Stomach smooth muscle (tissue), 2 donors: Measurements from ENCODE around the gene SNTG2.

Source experiments
- H3K27ac ChIP-seq: one replicate; pipeline ENCODE4 v1.7.0; 2013; ENCODE audit warnings: mild to moderate bottlenecking, low read length, inconsistent platforms
- H3K27me3 ChIP-seq, 2 donors: one replicate each; pipeline ENCODE4 v1.7.0; 2013; ENCODE audit warnings: low read length in 2 of 2; ENCODE audit not compliant: insufficient read depth in 2 of 2, control insufficient read depth in 1 of 2
- H3K36me3 ChIP-seq, 2 donors: one replicate each; pipeline ENCODE4 v1.7.0; 2013; ENCODE audit warnings: low read length in 2 of 2; ENCODE audit not compliant: control insufficient read depth in 2 of 2, insufficient read depth in 2 of 2
- H3K4me1 ChIP-seq: one replicate; pipeline ENCODE4 v1.7.0; 2013; ENCODE audit warnings: low read length; ENCODE audit not compliant: control insufficient read depth, insufficient read depth
- H3K4me3 ChIP-seq, 2 donors: one replicate each; pipeline ENCODE4 v1.7.0; 2013; ENCODE audit warnings: low read length in 2 of 2
- H3K9ac ChIP-seq, 2 donors: one replicate each; pipeline ENCODE4 v1.7.0; 2013; ENCODE audit warnings: low read length in 2 of 2, mild to moderate bottlenecking in 1 of 2
- H3K9me3 ChIP-seq, 2 donors: one replicate each; pipeline ENCODE4 v1.7.0; 2013; ENCODE audit warnings: low read length in 2 of 2; ENCODE audit not compliant: control insufficient read depth in 2 of 2
- donor health status: healthy.
- donor health status: Pancreatic carcinoma.

Gene SNTG2

GRCh38 chr2:1233281-1233680 lies 282.6 kb downstream of the SNTG2 start:
- H3K9ac ChIP-seq, result no peak overlapping the region
- H3K27ac ChIP-seq, result no peak overlapping the region
- H3K4me3 ChIP-seq, result no peak overlapping the region
- no peaks in the 10 kb centered on the region for H3K36me3 ChIP-seq
- H3K4me1 ChIP-seq, result no peaks in the 10 kb centered on the region
- no peaks in the 10 kb centered on the region for H3K27me3 ChIP-seq
- H3K9me3 ChIP-seq, result no peaks in the 10 kb centered on the region

DNA sequence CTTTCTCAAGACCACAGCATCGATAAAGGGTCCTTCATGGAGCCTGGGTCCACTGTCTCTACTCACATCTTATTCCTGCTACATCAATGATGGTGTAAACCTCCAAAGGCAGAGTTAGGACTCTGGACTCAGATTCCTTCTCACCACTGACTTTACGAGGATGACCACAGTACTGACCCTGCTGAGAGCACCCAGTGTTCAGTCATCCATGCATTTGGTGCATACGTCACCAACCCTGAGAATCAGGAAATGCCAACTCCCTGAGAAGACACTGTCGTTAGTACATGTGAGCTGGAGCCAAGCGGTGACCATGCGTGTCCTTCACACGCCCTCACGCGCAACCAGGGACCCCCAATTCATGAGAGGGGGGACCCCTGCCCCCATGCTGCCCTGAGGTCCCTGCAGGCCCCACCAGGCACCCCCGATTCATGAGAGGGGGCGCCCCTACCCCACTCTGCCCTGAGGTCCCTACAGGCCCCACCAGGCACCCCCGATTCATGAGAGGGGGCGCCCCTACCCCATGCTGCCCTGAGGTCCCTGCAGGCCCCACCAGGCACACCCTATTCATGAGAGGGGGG lies 284.2 kb downstream of the SNTG2 start:
- no peaks in the 10 kb centered on the region for H3K27me3 ChIP-seq
- no peaks in the 10 kb centered on the region for H3K36me3 ChIP-seq
- H3K9ac ChIP-seq, result no peak overlapping the region
- no peak overlapping the region for H3K4me3 ChIP-seq
- H3K27ac ChIP-seq, result no peak overlapping the region
- H3K9me3 ChIP-seq, result no peaks in the 10 kb centered on the region
- H3K4me1 ChIP-seq, result no peaks in the 10 kb centered on the region

- no peak overlapping the region for H3K27ac ChIP-seq
- H3K9ac ChIP-seq, result no peak overlapping the region
- no peaks in the 10 kb centered on the region for H3K36me3 ChIP-seq
- H3K27me3 ChIP-seq, result no peaks in the 10 kb centered on the region
- no peak overlapping the region for H3K4me3 ChIP-seq
- H3K9me3 ChIP-seq, result no peaks in the 10 kb centered on the region
- H3K4me1 ChIP-seq, result no peaks in the 10 kb centered on the region
These were observed 285.2 kb downstream of the SNTG2 start for GRCh38 chr2:1235806-1236205.

DNA sequence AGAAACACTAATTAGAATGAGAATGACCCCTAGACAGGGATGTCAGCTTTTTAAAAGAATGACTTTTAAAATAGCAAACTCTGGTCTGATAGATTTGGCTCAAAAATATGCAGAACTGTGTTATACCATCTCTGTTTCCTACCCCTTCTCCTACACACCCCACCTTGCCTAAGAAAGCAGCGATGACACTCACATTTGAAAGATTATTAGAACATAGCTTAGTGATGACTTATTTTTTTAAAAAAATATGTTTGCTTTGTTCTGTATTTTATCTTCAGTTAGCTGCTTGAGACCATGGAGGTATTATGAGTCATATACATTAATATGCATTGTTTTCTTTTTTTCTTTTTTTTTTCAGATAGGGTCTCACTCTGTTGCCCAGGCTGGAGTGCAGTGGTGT lies 286.0 kb downstream of the SNTG2 start:
- H3K27me3 ChIP-seq, result no peaks in the 10 kb centered on the region
- no peak overlapping the region for H3K27ac ChIP-seq
- H3K9ac ChIP-seq, result no peak overlapping the region
- no peaks in the 10 kb centered on the region for H3K36me3 ChIP-seq
- H3K4me3 ChIP-seq, result no peak overlapping the region
- H3K9me3 ChIP-seq, result no peaks in the 10 kb centered on the region
- no peaks in the 10 kb centered on the region for H3K4me1 ChIP-seq

GRCh38 chr2:1237783-1238182 lies 287.1 kb downstream of the SNTG2 start:
- no peak overlapping the region for H3K9ac ChIP-seq
- no peaks in the 10 kb centered on the region for H3K4me1 ChIP-seq

GRCh38 chr2:1238598-1239138 lies 288.0 kb downstream of the SNTG2 start:
- H3K9ac ChIP-seq, result no peak overlapping the region
- no peaks in the 10 kb centered on the region for H3K36me3 ChIP-seq
- no peaks in the 10 kb centered on the region for H3K9me3 ChIP-seq
- no peak overlapping the region for H3K4me3 ChIP-seq
- H3K4me1 ChIP-seq, result no peaks in the 10 kb centered on the region
- H3K27ac ChIP-seq, result no peak overlapping the region
- H3K27me3 ChIP-seq, result no peaks in the 10 kb centered on the region

More at GRCh38 chr2:1237783-1238182, 287.1 kb downstream of the SNTG2 start:
- H3K27ac ChIP-seq, result no peak overlapping the region
- H3K4me3 ChIP-seq, result no peak overlapping the region
- H3K9me3 ChIP-seq, result no peaks in the 10 kb centered on the region
- H3K27me3 ChIP-seq, result no peaks in the 10 kb centered on the region
- no peaks in the 10 kb centered on the region for H3K36me3 ChIP-seq

DNA sequence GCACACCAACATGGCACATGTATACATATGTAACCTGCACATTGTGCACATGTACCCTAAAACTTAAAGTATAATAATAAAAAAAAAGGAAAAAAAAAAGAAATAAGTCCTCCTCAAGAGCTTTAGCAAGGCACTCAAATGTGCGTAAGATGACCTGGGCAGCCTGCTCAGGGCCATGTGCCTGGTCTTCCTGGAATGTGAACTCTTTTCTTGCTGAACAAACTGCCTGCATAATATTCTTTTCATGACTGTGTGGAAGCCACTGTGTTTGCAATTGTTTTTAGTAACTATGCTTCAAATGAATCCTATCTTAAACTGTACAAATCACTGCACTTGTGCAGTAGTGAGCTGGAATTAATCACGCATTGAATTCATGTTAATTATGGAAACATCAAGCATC lies 294.5 kb downstream of the SNTG2 start:
- Histone ChIP-seq H3K9me3 (no peaks in the 10 kb centered on the region), H3K4me1 (no peaks in the 10 kb centered on the region), H3K4me3 (no peak overlapping the region), H3K36me3 (no peaks in the 10 kb centered on the region), H3K9ac (no peak overlapping the region), H3K27me3 (peaks cover 3 to 4% of the 10 kb centered on the region in 2 donors), H3K27ac (no peak overlapping the region)

- Histone ChIP-seq H3K27me3 (peaks cover 3 to 4% of the 10 kb centered on the region in 2 donors), H3K36me3 (no peaks in the 10 kb centered on the region), H3K9ac (no peak overlapping the region), H3K4me1 (no peaks in the 10 kb centered on the region), H3K9me3 (no peaks in the 10 kb centered on the region), H3K4me3 (no peak overlapping the region), H3K27ac (no peak overlapping the region)
These were observed 295.6 kb downstream of the SNTG2 start for GRCh38 chr2:1246239-1246638.

- Histone ChIP-seq H3K9me3 (no peaks in the 10 kb centered on the region), H3K36me3 (no peaks in the 10 kb centered on the region), H3K27ac (no peak overlapping the region), H3K4me1 (no peaks in the 10 kb centered on the region), H3K4me3 (no peak overlapping the region), H3K27me3 (peaks cover 3 to 6% of the 10 kb centered on the region in 2 donors), H3K9ac (no peak overlapping the region)
These were observed 296.3 kb downstream of the SNTG2 start for GRCh38 chr2:1246991-1247390.

GRCh38 chr2:1248187-1248586 lies 297.5 kb downstream of the SNTG2 start:
- no peak overlapping the region for H3K9ac ChIP-seq
- H3K27me3 ChIP-seq, result peaks cover 3 to 6% of the 10 kb centered on the region in 2 donors

GRCh38 chr2:1249897-1250687 lies 299.4 kb downstream of the SNTG2 start:
- H3K9me3 ChIP-seq, result no peaks in the 10 kb centered on the region
- peaks cover 3 to 6% of the 10 kb centered on the region in 2 donors for H3K27me3 ChIP-seq
- no peaks in the 10 kb centered on the region for H3K36me3 ChIP-seq
- no peak overlapping the region for H3K9ac ChIP-seq
- no peak overlapping the region for H3K4me3 ChIP-seq
- no peak overlapping the region for H3K27ac ChIP-seq
- H3K4me1 ChIP-seq, result no peaks in the 10 kb centered on the region

More at GRCh38 chr2:1248187-1248586, 297.5 kb downstream of the SNTG2 start:
- Histone ChIP-seq H3K27ac (no peak overlapping the region), H3K4me1 (no peaks in the 10 kb centered on the region), H3K4me3 (no peak overlapping the region), H3K36me3 (no peaks in the 10 kb centered on the region), H3K9me3 (no peaks in the 10 kb centered on the region)
